Measurements from ENCODE around the gene NMBR.

GRCh38 chr6:142152746-142153145 lies 5.8 kb upstream of the NMBR start:
- TF ChIP-seq CREB5 (CRISPR knock-in tag; IDR thresholded peaks at IDR 0.05; ENCODE audit: low read depth) (no peak), PATZ1 (CRISPR knock-in tag; IDR thresholded peaks at IDR 0.05; ENCODE audit: borderline replicate concordance) (no peak), ISL1 (CRISPR knock-in tag; IDR thresholded peaks at IDR 0.05) (no peak), GLIS3 (CRISPR knock-in tag; IDR thresholded peaks at IDR 0.05) (no peak), ZNF70 (CRISPR knock-in tag; IDR thresholded peaks at IDR 0.05) (no peak), BACH2 (CRISPR knock-in tag; IDR thresholded peaks at IDR 0.05; ENCODE audit: borderline replicate concordance) (no peak), OSR1 (CRISPR knock-in tag; IDR thresholded peaks at IDR 0.05) (no peak)
